ENCODE measurements around the gene MILR1.
A peak's percentile ranks its signal among the peaks of the same experiment; 100 is the strongest.

- TF ChIP-seq CTCF (conservative IDR thresholded peaks at IDR 0.05; ENCODE audit: low read depth in 2 of 2) (peak; percentile 33 to 42), ZNF331 (CRISPR knock-in tag; IDR thresholded peaks at IDR 0.05; ENCODE audit: low read depth) (no peak), ETS1 (IDR thresholded peaks at IDR 0.05) (no peak), POLR2AphosphoS5 (IDR thresholded peaks at IDR 0.05; ENCODE audit: low read depth) (no peak), EZH2 (IDR thresholded peaks at IDR 0.05; ENCODE audit: low read depth, unreplicated experiment) (no peak), EZH2phosphoT487 (IDR thresholded peaks at IDR 0.05; ENCODE audit: unreplicated experiment) (no peak), REST (IDR thresholded peaks at IDR 0.05; ENCODE audit: unreplicated experiment) (no peak), CREB1 (CRISPR knock-in tag; IDR thresholded peaks at IDR 0.05; ENCODE audit: low read depth) (no peak), JUNB (IDR thresholded peaks at IDR 0.05; ENCODE audit: unreplicated experiment) (no peak)
Observed at GRCh38 chr17:64507413-64507782, 58.5 kb downstream of the MILR1 start.
